Stimulated activated CD4-positive, alpha-beta T cell treated with anti-CD3 and anti-CD28 coated beads, Interleukin-4, amount 100 ng/mL, for 24 hours (primary cell): ENCODE results near the gene XPNPEP2.
A peak's percentile ranks its signal among the peaks of the same experiment; 100 is the strongest.

ENCODE experiments used
- DNase-seq: peaks from one replicate; pipeline ENCODE4 v3.0.0-alpha.2; 2020

XPNPEP2 gene

DNA sequence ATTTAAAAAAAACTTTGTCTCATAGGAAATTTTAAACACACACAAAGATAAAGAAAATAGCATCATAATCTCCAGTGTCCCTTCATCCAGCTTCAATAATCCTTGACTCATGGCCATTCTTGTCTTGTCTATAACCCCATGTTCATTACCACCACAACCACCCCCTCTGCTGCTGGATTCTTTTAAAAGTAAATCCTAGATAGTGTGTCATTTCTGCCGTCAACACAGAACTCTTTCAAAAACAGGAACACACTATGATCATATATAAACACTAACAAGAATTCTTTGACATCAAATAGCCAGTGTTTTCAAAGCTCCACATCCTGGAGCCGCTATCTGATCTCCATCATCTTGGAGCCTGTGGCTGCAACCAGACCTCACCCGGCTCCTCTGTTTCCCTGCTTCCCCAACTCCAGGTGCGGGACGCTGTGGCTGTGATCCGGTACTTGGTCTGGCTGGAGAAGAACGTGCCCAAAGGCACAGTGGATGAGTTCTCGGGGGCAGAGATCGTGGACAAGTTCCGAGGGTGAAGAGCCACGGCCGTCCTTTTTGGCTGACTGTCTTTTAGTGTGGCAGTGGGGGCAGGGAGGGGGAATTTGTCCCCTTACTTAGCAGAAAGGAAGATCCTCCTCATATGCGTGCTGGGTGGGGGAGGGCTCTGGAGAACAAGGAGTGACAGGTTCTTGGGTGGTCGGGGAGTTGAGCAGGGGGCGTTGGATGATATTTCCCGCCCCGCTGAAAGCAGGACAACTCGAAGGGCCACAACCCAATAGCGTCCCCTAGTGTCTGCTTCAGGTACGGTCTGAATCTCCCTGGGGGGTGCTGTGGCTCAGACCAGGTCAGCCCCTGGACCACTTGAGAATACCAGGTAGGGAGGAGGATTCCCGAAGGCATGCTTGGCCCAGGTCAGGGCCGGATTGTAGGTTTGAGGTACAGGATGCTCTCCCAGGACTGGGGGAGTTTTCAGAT is 15.6 kb downstream of the XPNPEP2 start:
- DNase-seq: no peak

DNA sequence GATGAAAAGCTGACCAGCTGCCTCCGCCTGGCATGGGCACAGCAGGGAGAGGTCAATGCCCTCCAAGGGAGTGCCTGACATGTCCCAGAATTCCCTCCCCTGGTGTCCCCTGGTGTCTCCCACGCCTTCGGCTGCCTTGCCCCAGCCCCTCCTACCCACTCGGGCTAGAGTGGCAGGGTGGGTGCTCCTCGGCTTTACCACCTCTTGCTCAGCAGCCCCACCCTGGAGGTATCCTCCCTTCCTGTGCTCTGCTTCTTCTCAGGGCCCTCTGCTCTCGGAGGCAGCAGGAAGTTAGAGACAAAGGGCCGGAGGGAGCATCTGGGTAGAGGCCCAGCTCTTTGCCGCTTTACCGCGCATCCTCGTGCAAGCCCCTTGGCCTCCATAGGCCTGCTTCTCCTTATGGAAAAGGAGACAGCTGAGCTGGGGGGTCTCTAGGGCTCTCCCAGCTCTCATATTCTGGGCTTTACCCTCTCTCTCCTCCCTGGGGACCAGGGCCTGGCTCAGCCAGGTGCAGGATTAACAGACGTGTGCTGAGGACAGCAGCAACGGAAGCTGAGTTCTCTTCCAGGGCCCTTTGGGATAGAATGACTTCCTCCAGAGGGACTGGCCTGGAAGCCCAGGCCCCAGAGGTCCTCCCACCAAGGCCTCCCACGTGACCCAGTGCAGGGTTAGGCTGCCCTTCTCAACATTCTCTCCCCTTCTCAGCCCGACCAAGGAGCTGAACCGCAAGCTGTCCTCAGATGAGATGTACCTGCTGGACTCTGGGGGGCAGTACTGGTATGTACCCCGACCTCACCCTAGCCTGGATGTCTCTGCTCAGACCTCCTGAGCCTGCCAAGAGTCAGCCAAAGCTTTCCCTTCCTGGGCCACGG is 17.2 kb downstream of the XPNPEP2 start:
- no peak for DNase-seq

DNA sequence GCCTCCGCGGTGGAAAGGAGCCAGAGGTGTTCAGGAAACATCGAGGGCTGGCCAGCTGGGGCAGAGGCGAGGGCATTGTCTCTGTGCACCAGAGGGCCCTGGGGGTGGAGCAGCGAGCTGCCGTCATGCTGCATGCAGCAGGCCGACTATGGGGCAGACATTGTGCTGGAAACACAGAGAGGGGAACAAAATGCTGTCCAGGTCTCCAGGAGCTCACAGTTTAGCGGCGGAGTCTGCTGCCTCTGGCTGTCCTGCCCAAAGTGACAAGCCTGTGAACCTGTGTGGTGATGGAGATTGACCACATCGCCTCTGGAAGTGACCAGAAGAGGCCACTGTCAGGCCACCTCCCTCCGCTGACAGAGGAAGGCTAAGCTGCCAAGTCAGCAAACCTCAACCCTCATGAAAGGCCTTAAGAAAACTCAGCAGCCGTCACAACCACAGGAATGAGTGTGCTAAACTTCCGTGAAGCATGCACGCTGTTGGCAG is 20.8 kb downstream of the XPNPEP2 start:
- DNase-seq: peak; percentile 61

DNA sequence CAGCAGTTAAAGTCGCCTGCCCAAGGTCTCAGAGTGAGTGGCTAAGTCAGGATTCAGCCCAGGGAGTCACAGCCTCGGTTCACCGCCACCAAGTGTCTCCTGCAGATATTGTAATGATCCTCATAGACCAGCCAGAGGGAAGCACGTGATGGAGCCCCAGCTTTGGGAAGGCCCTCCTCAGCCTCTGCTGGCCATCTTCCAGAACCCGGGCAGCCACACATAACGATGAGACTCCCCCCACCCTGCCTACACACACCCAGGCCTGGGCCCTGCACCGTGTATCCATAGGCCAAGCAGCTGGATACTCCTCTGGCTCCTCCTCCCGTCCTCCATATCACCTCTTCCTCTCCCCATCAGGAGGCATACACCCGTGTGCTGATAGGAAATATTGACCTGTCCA is 21.4 kb downstream of the XPNPEP2 start:
- no peak for DNase-seq

DNA sequence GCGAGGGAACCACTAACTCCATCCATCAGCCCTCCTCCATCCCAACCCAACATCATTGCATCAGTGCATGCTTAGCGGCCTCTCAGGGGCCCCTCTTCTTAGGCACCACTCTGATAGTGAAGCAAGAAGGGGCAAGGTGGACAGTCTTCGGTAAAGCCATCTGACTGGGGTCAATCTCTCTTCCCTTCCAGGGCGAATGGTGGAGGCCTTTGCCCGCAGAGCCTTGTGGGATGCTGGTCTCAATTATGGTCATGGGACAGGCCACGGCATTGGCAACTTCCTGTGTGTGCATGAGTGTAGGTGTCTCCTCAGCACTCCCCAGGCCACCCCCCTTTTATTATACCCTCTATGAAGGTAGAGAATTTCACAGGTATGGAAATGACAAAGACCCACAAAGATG is 22.2 kb downstream of the XPNPEP2 start:
- no peak for DNase-seq

DNA sequence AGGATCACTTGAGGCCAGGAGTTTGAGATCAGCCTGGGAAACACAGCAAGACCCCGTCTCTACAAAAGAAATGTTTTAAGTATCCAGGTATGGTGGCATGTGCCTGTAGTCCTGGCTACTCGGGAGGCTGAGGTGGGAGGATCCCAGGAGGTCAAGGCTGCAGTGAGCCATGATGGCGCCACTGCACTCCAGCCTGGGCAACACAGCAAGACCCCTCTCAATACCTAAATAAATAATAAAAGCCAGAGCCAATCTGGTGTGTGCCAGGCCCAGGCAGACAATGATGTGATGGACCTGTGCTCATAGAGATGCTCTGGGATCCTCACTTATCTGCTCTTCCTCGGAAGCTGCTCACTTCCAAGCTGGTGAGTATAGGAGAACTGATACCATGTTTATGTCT is 22.8 kb downstream of the XPNPEP2 start:
- DNase-seq: no peak

DNA sequence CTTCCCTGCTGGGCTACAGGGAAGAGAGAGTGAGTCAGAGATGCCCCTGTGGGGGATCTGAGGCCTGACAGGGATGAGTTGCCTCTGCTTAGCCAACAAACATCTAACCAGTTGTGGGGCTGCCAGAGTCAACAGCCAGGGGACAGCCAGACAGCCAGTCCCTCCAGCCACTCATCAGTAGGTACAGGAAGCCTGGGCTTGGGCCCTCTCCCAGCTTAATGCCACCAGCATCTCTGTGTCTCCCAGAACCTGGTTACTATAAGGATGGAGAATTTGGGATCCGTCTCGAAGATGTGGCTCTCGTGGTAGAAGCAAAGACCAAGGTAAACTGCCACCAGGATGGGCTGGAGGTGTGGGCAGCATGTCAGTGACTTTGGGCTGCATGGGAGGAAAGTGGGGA is 23.7 kb downstream of the XPNPEP2 start:
- DNase-seq: no peak

DNA sequence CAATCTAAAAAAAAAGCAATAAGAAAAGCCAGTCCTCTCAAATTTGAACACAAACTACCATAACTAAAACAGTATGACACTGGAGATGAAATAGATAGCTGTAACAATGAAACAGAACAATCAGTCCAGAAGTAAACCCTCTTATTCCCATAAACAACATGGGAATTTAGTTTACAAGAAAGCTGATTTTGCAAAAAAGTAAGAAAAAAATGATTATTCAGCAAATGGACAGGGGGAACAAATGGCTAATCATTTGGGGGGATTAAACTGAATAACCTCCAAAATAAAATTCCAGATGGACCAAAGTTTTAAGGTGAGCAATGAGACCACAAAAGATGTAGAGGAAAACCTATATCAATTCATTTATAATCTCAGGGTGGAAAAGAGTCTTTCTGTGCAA is 24.9 kb downstream of the XPNPEP2 start:
- DNase-seq: no peak

DNA sequence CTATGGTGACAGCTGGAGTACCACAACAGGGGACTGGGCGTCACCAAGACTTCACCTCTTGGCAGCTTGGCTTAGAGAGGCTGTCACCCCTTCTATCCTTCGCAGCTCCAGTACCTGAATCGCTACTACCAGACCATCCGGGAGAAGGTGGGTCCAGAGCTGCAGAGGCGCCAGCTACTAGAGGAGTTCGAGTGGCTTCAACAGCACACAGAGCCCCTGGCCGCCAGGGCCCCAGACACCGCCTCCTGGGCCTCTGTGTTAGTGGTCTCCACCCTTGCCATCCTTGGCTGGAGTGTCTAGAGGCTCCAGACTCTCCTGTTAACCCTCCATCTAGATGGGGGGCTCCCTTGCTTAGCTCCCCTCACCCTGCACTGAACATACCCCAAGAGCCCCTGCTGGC is 29.4 kb downstream of the XPNPEP2 start:
- DNase-seq: no peak

DNA sequence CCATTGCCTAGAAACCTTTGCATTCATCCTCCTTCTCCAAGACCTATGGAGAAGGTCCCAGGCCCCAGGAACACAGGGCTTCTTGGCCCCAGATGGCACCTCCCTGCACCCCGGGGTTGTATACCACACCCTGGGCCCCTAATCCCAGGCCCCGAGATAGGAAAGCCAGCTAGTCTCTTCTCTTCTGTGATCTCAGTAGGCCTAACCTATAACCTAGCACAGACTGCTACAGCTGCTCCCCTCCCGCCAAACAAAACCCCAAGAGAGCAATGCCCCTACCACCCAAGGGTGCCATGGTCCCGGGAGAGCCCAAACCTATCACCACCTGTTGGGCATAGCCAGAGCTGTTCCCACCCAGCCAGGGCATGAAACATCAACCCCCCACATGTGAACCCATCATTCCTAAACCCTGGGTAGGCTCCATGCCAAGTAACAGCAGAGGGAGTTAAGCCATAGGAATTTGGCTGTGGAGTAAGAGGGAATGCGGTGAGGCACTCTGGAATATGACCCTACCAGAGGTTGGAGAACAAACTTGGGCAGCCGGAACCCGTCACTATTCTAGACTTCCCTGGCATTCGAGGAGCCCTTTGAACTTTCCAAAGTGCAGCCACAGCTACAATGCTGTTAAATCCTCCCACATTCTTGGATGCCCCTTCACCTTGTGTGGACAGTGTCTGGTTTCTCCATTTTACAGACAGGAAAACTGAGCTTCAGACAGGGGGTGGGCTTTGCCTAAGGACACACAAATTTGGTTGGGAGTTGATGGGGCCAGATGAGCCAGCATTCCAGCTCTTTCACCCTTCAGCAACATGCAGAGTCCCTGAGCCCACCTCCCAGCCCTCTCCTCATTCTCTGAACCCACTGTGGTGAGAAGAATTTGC is 30.0 kb downstream of the XPNPEP2 start:
- no peak for DNase-seq

DNA sequence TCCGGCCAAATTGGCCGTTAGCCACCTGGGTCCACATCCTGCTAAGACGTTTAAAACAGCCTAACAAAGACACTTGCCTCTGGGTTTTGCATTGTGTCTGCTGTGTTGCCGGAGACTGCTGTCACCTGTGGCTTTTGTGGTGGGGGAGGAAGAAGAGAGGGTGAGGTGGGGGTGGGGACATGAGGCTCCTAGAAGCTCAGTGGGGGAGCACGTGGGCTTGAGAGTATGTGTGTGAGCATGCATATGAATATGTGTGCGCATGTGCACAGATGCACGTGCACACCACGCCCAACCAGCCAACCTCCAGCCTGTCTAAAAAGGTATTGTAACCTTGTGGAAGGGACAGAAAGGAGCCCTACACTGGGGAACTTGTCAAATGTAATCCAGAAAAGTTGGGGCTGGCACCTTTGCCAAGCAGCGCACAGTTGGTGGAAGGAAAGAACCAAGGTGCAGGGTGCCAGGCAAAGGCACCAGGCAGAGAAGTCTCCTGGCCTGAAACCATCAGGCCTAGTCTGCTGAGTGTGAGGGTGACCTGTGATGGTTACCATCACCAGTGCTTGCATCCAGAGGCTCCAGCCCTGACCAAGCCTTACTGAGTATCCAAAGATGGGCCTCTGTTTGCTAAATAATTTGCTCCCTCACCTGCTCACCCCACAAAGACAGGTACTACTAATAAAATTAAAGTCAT is 30.8 kb downstream of the XPNPEP2 start:
- peak; percentile 65 for DNase-seq

DNA sequence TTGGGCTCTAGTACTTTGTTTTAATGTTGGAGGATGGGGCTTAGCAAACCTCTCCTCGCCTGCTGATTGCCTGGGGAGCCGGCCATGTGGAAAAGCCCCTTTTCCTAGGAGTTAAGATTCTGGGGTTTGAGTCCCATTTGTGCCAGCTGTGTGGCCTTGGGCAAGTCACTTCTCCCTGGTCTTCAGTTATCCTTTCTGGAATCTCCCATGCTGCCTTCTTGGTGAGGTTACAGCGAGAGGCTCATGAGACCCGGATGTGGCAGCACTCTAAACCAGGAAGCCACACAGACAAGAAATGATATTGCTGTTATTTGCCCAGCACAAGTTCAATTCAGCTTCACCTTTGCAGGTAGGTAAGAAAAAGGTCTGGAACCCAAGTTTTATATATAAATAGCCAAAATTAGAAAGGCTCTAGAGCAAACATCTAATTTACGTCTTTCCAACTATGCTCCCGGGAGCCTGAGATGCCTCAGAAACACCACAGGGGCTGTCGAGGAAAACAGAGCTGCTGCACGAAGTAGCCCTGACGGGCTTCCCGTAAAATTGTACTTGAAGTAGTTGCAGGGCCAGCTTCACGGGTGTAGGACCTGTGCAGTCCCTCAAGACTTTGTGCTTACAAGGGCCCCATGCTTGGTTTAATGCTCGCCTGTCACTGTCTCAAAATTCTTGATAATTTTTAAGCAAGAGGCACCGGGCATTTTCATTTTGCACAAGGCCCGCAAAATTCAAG is 32.7 kb downstream of the XPNPEP2 start:
- no peak for DNase-seq

DNA sequence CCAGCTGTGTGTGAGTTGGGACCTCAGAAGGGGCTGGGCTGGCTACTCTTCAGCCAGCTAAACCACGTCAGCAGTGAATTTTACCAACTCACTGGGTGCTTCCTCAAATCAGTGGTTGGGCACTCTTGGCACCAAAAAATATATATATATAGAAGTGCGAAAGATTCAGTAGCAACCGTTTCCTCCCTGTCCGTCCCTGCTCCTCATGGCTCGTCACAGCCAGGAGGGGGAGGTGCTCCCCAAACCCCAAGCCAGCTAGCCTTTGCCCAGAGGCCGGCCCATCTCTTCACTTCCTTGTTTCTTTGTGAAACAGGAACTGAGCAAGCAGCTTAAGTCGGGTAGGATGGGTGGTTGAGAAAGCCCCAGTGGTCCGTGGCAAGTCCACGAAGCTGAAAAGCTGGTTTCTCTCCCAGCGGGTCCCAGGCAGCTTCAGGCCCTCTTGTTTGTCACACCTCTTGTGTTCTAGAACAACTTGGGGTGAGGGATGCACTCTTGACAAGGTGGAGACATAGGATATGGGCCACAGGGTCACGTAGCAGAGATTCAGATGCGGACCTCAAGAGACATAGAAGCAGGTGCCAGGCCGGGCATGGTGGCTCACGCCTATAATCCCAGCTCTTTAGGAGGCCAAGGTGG is 34.1 kb downstream of the XPNPEP2 start:
- no peak for DNase-seq

DNA sequence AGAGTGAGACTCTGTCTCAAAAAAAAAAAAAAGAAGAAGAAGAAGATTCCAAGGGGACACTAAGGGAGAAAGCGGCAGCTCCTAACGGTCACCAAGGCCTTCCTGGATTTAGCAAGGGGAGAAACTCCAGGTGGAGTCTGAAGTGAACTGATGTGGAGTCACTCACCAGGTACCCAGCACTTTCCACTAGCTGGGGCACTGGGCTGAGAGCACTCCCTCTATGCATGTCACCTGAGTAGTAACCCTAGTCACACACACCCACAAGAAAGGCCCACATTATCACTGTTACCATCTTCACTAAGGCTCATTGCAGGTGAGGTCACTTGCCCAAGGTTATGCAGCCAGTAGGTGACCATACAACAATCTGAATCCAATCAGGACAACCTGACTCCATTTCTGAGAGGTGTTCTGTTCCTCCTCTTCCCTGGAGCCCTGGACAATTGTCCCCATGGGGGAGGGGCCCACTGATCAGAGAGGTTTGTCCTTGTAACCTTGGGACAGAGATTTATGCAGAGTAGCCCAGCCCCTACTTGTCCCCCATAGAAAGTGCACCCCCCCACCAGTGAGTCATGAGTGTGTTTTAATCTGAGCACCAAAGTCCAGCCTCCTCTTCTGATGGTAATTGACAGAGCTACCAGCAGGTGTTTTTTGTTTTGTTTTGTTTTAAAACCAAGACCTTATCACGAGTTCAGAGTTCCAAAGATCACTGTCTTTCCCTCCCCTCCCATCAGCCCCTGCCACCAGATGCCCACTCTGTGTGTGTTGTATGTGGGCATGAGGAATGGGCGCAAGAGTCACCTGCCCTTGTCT is 35.1 kb downstream of the XPNPEP2 start:
- no peak for DNase-seq

DNA sequence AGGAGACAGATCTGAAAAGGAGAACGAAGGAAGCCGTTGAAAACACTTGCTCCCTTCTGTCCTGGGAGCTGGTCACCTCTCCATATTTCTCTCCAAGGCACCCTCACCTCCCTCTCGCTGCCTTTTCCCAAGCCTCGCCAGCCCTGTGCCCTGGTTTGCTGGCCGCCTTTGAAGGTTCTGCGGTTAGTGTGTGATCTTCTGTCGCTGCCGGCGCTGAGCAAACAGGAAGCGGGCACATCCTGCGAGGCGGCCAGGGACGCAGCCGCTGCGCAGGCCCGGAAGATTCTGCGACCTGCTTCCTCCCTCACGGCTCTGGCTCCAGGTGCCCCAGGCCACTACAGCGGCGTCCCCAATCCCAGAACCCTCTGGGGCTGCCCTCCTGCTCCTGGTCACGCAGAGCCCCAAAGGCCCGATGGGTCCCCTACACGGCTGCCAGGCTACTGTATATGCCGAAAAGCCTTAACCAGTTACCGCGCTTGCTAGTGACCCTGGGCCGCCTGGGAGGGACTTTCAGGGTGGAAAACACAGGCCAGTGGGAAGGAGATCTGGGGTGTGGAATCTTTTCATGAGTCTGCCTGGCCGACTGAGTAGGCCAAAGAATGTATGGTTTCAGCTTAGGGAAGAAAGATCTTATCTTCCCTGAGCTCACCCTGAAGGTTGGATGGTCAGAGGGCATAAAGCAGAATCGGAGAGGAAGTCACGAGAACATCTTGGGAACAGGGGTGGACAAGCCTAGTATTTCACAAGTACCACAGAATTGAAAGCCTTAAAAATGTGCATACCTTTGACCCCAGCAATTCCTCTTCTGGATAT is 38.6 kb downstream of the XPNPEP2 start:
- peak; percentile 69 for DNase-seq

DNA sequence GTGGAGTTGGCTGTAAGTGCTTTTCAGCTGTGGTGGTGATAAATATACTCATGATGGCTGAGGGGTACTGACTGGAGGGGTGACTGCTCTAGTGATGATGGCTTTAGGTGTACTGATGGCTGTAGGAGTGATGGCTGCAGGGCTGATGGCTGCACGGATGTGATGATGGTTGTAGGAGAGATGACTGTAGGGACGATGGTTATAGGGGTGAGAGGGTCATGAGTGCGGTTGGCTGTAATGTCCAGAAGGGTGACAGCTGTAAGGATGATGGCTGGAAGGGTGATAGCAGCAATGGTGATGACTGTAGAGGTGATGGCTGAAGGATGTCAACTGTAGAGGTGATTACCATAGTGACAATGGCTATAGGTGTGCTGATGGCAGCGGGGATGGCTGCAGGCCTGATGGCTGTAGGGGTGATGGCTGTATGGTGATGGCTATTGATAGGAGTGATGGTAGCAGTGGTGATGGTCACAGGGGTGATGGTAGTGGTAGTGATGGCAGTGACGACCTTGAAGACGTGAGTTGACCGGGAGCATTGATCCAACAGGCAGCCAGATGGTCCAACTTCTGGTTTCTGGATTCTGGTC is 40.4 kb downstream of the XPNPEP2 start:
- no peak for DNase-seq

DNA sequence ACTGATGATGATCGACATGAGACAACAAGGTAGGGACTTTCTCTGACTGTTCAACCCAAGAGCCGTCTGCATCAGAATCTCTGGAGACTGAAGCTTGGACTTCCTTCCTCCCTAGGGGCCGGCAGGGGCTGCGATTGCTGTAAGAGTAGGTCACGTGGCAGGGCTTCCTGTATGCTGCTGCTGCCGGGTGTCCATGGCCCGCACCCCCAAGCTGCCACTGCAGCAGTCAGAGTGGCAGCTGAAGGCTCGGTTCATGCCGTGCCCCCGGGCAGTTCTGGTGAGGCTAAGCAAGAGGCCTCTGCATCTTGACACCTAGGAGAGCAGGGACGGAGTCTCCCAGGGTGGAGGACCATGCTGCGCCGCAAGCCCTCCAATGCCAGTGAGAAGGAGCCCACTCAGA is 41.0 kb downstream of the XPNPEP2 start, which contains the start of gene SASH3:
SASH3 (plus strand) TSS at position 203 of the 400 bp plus-strand sequence; CDS start at position 352, 149 bp downstream.
- DNase-seq: peak; percentile 57

DNA sequence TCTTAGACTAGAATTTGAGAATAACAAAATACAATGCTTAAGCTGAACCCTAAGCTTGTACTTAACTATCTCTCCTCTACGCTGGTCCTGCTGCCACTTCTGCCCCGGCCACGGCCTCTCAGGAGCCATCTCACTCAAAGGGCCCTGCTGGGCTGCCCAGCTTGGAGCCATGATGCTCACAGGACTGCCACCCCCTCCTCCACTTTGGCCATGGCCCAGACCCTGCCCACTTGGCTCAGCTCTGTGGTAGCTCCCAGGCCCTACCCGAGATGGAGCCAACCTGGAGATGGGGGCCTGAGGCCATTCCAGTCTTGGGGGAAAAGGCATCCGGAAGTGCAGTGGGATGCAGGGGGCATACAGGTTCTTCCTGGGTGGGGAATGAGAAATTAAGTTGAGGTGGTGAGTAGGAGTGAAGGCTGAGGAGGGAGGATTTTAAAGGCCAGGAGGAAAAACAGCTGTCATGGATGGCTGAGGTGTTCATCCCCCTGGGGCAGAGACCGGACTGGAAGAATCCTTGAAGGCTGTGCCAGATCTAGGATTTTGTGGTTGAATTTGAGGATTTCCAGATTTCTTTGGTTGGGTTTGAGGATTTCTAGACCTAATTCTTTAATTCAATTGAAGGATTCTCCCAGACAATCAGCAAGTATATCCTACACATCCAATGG is 41.8 kb downstream of the XPNPEP2 start:
- no peak for DNase-seq
